WTC11 (cell line): Measurements from ENCODE around the gene PRR7. TPM values are rescaled to one million over a fixed set of nuclear protein-coding genes. Genes with fewer than 3 reads are reported as not detected.

Source experiments
- ATAC-seq: fragments of 200-7000 bp; cut with Tn5 transposase; 2 replicates; pipeline ENCODE4 v1.10.0; 2021; ENCODE audit warnings: mild to moderate bottlenecking, moderate library complexity
- CTCF ChIA-PET: fragments of 300-600 bp; sonication (Branson Sonifier 250); formaldehyde crosslinking; loops from one replicate; lab custom pipeline; 2021; ENCODE audit warnings: antibody characterized with exemption; lab: Charles Lee
- POLR2A ChIA-PET: fragments of 350-600 bp; sonication (Branson Sonifier 250); formaldehyde crosslinking; loops from one replicate; lab custom pipeline; 2021; ENCODE audit warnings: antibody characterized with exemption; lab: Charles Lee
- DNase-seq: peaks from one replicate; pipeline ENCODE4 v3.0.0; 2021; ENCODE audit warnings: low spot score
- H3K27ac Mint-ChIP-seq: 2 replicates; pipeline ENCODE4 v1.8.0; 2021; ENCODE audit warnings: mixed read lengths
- H3K27me3 Mint-ChIP-seq: 2 replicates; pipeline ENCODE4 v1.8.0; 2021; ENCODE audit warnings: low read depth, mild to moderate bottlenecking, moderate library complexity, mixed read lengths
- H3K36me3 Mint-ChIP-seq: 2 replicates; pipeline ENCODE4 v1.8.0; 2021; ENCODE audit warnings: mixed read lengths
- H3K4me1 Mint-ChIP-seq: 2 replicates; pipeline ENCODE4 v1.8.0; 2022; ENCODE audit warnings: mixed read lengths
- H3K4me3 Mint-ChIP-seq: 2 replicates; pipeline ENCODE4 v1.8.0; 2021; ENCODE audit warnings: mild to moderate bottlenecking, moderate library complexity, mixed read lengths
- H3K9me3 Mint-ChIP-seq: 2 replicates; pipeline ENCODE4 v1.8.0; 2021; ENCODE audit warnings: mixed read lengths
- FOXJ3 ChIP-seq: sonication (generic); formaldehyde crosslinking; IDR thresholded peaks from 2 replicates; pipeline ENCODE4 v1.9.0; 2021; ENCODE audit warnings: missing genetic modification reagents, mild to moderate bottlenecking, borderline replicate concordance
- FOXP1 ChIP-seq: sonication (generic); formaldehyde crosslinking; IDR thresholded peaks from 2 replicates; pipeline ENCODE4 v1.8.0; 2022; ENCODE audit warnings: missing genetic modification reagents, mild to moderate bottlenecking, moderate library complexity, borderline replicate concordance
- GRHL2 ChIP-seq: fragments of 250-450 bp; sonication (Bioruptor Pico); IDR thresholded peaks from 2 replicates; pipeline ENCODE4 v1.8.0; 2022; ENCODE audit warnings: mild to moderate bottlenecking, moderate library complexity; ENCODE audit not compliant: insufficient replicate concordance, severe bottlenecking
- IRF2 ChIP-seq: sonication (generic); formaldehyde crosslinking; IDR thresholded peaks from 2 replicates; pipeline ENCODE4 v1.8.0; 2022; ENCODE audit warnings: low read depth, missing genetic modification reagents, borderline replicate concordance
- JUN ChIP-seq: sonication (generic); formaldehyde crosslinking; IDR thresholded peaks from 2 replicates; pipeline ENCODE4 v1.8.0; 2023; ENCODE audit warnings: mild to moderate bottlenecking, missing genetic modification reagents
- MXD4 ChIP-seq: fragments of 250-450 bp; sonication (Bioruptor Pico); IDR thresholded peaks from 2 replicates; pipeline ENCODE4 v1.8.0; 2021; ENCODE audit warnings: mild to moderate bottlenecking, moderate library complexity, borderline replicate concordance
- NFYB ChIP-seq: sonication (generic); formaldehyde crosslinking; conservative IDR thresholded peaks from 2 replicates; pipeline ENCODE4 v1.8.0; 2022; ENCODE audit warnings: low read depth, missing genetic modification reagents
- NR1H2 ChIP-seq: sonication (generic); formaldehyde crosslinking; IDR thresholded peaks from 2 replicates; pipeline ENCODE4 v1.9.0; 2021; ENCODE audit warnings: mild to moderate bottlenecking, moderate library complexity, missing genetic modification reagents
- NR2C2 ChIP-seq: sonication (generic); formaldehyde crosslinking; IDR thresholded peaks from 2 replicates; pipeline ENCODE4 v1.8.0; 2022; ENCODE audit warnings: mild to moderate bottlenecking, missing genetic modification reagents
- PRRX2 ChIP-seq: fragments of 250-450 bp; sonication (Bioruptor Pico); IDR thresholded peaks from 2 replicates; pipeline ENCODE4 v1.8.0; 2021; ENCODE audit warnings: mild to moderate bottlenecking
- RORB ChIP-seq: fragments of 250-450 bp; sonication (Bioruptor Pico); IDR thresholded peaks from 2 replicates; pipeline ENCODE4 v1.9.0; 2021; ENCODE audit warnings: mild to moderate bottlenecking
- SP1 ChIP-seq: sonication (generic); formaldehyde crosslinking; conservative IDR thresholded peaks from 2 replicates; pipeline ENCODE4 v1.8.1; 2022; ENCODE audit warnings: missing genetic modification reagents
- TP53 ChIP-seq: sonication (generic); formaldehyde crosslinking; IDR thresholded peaks from 2 replicates; pipeline ENCODE4 v1.8.1; 2023; ENCODE audit warnings: mild to moderate bottlenecking, missing genetic modification reagents
- total RNA-seq: library from RNA; stranded (reverse); gene quantifications from 3 replicates; pipeline ENCODE4 v1.2.3, GENCODE V29; 2021
- TF ChIP-seq, protein P1 (sequence below): sonication (generic); formaldehyde crosslinking; IDR thresholded peaks from 2 replicates; pipeline ENCODE4 v1.8.1; 2023; ENCODE audit warnings: mild to moderate bottlenecking, missing genetic modification reagents, borderline replicate concordance
- TF ChIP-seq, protein P2 (sequence below): fragments of 250-450 bp; sonication (Bioruptor Pico); IDR thresholded peaks from 2 replicates; pipeline ENCODE4 v1.8.0; 2021; ENCODE audit warnings: mild to moderate bottlenecking
- TF ChIP-seq, protein P3 (sequence below): fragments of 250-450 bp; sonication (Bioruptor Pico); IDR thresholded peaks from 2 replicates; pipeline ENCODE4 v2.1.2; 2022; ENCODE audit warnings: mild to moderate bottlenecking, moderate library complexity
- TF ChIP-seq, protein P4 (sequence below): sonication (generic); formaldehyde crosslinking; IDR thresholded peaks from 2 replicates; pipeline ENCODE4 v1.8.0; 2023; ENCODE audit warnings: mild to moderate bottlenecking, missing genetic modification reagents
- TF ChIP-seq, protein P5 (sequence below): fragments of 200-600 bp; IDR thresholded peaks from 2 replicates; pipeline ENCODE4 v1.8.0; 2022; ENCODE audit warnings: antibody characterized with exemption

The PRR7 gene
- total RNA-seq, 1 experiment from 2014 or later, result 13.1 TPM

DNA sequence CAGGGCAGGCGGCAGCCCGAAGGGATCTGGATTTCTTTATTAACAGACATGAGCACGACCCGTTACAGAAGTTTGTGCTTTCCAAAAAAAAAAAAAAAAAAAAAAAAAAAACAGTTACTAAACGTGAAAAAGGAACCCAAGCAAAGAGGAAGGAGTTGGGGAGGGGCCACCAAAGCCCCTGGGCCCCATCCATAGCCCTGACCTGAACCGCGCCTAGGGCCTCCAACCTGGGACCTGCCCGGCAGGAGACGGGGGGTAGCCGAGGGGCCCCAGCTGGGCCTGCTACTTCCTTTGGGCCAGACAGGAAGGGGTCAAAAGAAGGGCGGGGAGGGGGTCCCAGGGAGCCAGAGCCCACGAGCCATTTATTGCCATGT, 10.0 kb downstream of the PRR7 start (continued):
- TF ChIP-seq, protein P1, sequence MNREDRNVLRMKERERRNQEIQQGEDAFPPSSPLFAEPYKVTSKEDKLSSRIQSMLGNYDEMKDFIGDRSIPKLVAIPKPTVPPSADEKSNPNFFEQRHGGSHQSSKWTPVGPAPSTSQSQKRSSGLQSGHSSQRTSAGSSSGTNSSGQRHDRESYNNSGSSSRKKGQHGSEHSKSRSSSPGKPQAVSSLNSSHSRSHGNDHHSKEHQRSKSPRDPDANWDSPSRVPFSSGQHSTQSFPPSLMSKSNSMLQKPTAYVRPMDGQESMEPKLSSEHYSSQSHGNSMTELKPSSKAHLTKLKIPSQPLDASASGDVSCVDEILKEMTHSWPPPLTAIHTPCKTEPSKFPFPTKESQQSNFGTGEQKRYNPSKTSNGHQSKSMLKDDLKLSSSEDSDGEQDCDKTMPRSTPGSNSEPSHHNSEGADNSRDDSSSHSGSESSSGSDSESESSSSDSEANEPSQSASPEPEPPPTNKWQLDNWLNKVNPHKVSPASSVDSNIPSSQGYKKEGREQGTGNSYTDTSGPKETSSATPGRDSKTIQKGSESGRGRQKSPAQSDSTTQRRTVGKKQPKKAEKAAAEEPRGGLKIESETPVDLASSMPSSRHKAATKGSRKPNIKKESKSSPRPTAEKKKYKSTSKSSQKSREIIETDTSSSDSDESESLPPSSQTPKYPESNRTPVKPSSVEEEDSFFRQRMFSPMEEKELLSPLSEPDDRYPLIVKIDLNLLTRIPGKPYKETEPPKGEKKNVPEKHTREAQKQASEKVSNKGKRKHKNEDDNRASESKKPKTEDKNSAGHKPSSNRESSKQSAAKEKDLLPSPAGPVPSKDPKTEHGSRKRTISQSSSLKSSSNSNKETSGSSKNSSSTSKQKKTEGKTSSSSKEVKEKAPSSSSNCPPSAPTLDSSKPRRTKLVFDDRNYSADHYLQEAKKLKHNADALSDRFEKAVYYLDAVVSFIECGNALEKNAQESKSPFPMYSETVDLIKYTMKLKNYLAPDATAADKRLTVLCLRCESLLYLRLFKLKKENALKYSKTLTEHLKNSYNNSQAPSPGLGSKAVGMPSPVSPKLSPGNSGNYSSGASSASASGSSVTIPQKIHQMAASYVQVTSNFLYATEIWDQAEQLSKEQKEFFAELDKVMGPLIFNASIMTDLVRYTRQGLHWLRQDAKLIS (CRISPR knock-in tag), result no peak
- TF ChIP-seq TP53 (CRISPR knock-in tag) (no peak), MXD4 (CRISPR knock-in tag) (no peak), IRF2 (CRISPR knock-in tag) (no peak), JUN (CRISPR knock-in tag) (no peak), GRHL2 (CRISPR knock-in tag) (no peak), RORB (no peak), SP1 (no peak), FOXJ3 (CRISPR knock-in tag) (no peak), NR1H2 (CRISPR knock-in tag) (no peak), FOXP1 (CRISPR knock-in tag) (no peak)
- TF ChIP-seq, protein P2, sequence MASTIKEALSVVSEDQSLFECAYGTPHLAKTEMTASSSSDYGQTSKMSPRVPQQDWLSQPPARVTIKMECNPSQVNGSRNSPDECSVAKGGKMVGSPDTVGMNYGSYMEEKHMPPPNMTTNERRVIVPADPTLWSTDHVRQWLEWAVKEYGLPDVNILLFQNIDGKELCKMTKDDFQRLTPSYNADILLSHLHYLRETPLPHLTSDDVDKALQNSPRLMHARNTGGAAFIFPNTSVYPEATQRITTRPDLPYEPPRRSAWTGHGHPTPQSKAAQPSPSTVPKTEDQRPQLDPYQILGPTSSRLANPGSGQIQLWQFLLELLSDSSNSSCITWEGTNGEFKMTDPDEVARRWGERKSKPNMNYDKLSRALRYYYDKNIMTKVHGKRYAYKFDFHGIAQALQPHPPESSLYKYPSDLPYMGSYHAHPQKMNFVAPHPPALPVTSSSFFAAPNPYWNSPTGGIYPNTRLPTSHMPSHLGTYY (CRISPR knock-in tag), result no peak
- TF ChIP-seq, protein P3, sequence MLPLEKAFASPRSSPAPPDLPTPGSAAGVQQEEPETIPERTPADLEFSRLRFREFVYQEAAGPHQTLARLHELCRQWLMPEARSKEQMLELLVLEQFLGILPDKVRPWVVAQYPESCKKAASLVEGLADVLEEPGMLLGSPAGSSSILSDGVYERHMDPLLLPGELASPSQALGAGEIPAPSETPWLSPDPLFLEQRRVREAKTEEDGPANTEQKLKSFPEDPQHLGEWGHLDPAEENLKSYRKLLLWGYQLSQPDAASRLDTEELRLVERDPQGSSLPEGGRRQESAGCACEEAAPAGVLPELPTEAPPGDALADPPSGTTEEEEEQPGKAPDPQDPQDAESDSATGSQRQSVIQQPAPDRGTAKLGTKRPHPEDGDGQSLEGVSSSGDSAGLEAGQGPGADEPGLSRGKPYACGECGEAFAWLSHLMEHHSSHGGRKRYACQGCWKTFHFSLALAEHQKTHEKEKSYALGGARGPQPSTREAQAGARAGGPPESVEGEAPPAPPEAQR, result no peak
- TF ChIP-seq, protein P4, sequence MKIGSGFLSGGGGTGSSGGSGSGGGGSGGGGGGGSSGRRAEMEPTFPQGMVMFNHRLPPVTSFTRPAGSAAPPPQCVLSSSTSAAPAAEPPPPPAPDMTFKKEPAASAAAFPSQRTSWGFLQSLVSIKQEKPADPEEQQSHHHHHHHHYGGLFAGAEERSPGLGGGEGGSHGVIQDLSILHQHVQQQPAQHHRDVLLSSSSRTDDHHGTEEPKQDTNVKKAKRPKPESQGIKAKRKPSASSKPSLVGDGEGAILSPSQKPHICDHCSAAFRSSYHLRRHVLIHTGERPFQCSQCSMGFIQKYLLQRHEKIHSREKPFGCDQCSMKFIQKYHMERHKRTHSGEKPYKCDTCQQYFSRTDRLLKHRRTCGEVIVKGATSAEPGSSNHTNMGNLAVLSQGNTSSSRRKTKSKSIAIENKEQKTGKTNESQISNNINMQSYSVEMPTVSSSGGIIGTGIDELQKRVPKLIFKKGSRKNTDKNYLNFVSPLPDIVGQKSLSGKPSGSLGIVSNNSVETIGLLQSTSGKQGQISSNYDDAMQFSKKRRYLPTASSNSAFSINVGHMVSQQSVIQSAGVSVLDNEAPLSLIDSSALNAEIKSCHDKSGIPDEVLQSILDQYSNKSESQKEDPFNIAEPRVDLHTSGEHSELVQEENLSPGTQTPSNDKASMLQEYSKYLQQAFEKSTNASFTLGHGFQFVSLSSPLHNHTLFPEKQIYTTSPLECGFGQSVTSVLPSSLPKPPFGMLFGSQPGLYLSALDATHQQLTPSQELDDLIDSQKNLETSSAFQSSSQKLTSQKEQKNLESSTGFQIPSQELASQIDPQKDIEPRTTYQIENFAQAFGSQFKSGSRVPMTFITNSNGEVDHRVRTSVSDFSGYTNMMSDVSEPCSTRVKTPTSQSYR (CRISPR knock-in tag), result no peak

DNA sequence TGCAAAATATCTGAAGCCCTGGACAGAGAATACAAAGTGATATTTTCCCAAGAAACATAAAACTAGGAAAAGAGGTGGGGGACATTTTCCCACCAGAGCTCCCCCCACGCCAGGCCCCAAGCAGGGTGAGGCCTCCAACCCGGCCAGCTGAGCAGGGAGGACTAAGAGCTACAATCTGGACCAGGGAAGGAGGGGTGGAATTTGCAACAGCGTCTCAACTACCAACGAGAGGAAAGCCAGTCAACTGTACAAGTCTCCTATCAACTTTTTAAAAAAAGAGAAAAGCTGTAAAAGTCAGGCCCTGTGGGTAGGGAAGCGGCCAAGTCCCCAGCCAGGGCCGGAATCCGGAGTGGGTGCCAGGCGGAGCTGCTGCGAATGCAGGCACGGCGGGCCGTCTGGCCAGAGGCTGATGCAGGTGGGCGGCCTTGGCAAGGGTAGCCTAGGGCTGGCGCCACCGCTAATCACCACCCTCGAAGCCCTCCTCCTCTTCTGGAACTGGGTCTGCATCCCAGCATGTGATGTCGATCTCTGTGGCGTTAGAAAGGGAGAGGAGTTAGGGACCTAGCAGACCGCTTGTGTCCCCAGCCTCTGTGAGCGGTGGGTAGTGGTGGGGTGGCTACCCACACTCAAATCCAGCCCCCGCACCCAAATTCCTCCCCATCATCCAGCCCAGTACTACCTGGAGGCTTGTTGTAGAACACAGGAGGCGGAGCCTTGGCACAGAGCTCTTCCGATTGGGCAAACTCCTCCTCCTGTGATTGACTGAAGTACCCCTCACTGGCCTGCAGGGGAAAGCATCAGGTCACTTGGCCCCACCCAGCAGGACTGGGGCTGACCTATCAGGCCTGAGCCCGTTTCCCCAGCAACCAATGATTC, 10.6 kb downstream of the PRR7 start:
- ChIA-PET CTCF (interaction anchor here (0.6 to 7.2 kb wide), 44 partner anchors 8 to 919 kb away, joined by 3 to 175 read pairs (median 5); partner anchors contain the start of genes DBN1, DDX41, F12 and GRK6), POLR2A (interaction anchor here (1.0 to 2.1 kb wide), 8 partner anchors 9 to 86 kb away, joined by 3 to 12 read pairs (median 4); partner anchors contain the start of gene PDLIM7)
- DNase-seq, result peak; percentile 93
- Mint-ChIP-seq H3K27me3 (peaks cover 6% of the 10 kb centered on the region), H3K4me3 (peak overlapping the region; percentile 50), H3K27ac (peak overlapping the region; percentile 99), H3K9me3 (no peaks in the 10 kb centered on the region), H3K36me3 (peaks cover 24% of the 10 kb centered on the region), H3K4me1 (peaks cover 26% of the 10 kb centered on the region)
- TF ChIP-seq SP1 (peak; percentile 29; the same call in 1 of the 2 replicates), PRRX2 (CRISPR knock-in tag) (no peak), NR2C2 (CRISPR knock-in tag) (0 out of 2 replicates have a peak, but pooled peaks have one; percentile 18), NFYB (CRISPR knock-in tag) (peak; percentile 69)
- TF ChIP-seq, protein P5, sequence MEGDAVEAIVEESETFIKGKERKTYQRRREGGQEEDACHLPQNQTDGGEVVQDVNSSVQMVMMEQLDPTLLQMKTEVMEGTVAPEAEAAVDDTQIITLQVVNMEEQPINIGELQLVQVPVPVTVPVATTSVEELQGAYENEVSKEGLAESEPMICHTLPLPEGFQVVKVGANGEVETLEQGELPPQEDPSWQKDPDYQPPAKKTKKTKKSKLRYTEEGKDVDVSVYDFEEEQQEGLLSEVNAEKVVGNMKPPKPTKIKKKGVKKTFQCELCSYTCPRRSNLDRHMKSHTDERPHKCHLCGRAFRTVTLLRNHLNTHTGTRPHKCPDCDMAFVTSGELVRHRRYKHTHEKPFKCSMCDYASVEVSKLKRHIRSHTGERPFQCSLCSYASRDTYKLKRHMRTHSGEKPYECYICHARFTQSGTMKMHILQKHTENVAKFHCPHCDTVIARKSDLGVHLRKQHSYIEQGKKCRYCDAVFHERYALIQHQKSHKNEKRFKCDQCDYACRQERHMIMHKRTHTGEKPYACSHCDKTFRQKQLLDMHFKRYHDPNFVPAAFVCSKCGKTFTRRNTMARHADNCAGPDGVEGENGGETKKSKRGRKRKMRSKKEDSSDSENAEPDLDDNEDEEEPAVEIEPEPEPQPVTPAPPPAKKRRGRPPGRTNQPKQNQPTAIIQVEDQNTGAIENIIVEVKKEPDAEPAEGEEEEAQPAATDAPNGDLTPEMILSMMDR, result peak; percentile 55
- peak; percentile 70 for ATAC-seq
